Measurements from ENCODE around the gene IRS1. TPM values are rescaled to one million over a fixed set of nuclear protein-coding genes. Genes with fewer than 3 reads are reported as not detected.

The IRS1 gene
- total RNA-seq, 1 donor from 2014 or later = 10.6 TPM

DNA sequence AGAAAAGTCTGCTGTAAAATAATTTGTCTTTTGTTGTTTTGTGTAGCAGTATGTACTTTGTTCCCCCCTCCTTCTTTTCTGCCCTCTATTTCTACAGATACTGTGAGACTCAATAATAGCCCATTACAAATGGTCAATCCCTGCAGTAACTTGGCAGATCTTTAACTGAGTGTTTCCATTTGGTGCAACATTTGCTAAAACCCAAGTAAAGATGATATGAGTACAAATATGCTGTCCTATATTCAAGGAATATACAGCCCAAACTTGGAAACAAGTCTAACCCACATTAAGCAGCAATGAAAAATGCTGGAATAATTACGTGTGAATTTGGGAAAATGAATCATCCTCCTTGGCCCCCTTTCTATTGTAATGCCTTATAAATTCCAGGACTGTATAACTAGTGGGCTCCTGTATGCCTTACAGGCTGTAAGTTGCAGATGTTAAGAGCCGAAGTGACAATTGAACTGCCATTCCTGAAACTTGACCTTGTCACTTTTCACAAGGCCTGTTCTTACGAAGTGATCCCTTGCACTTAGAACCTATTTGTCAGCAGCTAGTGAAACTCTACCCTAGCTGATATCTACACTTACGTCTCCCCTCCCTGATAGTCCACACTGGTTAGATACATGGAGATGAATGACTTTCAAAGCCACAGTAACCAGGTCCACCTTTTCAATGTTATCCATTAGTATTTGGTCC, 104.9 kb downstream of the IRS1 start:
- no peak for DNase-seq
- no peak for ATAC-seq
- intact Hi-C loops (cut with DNase I) = no loop called here

DNA sequence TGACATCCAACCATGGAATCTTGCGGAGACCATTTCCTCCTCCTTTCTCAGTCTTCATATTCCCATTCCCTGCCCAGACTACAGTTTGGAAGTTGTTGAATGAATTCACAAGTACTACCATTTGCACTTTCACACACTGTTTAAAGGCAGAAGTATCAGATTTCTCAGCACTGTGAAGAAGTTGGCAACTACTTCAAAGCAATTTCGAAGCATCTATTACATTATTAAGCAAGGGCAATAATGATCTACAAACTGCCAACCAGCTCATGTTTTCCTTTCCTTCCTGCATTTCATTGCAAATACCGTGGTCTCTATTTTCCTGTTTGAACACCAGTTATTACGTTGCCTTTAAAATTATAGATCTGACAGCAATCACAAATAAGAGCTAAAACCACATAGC, 105.5 kb downstream of the IRS1 start:
- TF ChIP-seq, protein P1, sequence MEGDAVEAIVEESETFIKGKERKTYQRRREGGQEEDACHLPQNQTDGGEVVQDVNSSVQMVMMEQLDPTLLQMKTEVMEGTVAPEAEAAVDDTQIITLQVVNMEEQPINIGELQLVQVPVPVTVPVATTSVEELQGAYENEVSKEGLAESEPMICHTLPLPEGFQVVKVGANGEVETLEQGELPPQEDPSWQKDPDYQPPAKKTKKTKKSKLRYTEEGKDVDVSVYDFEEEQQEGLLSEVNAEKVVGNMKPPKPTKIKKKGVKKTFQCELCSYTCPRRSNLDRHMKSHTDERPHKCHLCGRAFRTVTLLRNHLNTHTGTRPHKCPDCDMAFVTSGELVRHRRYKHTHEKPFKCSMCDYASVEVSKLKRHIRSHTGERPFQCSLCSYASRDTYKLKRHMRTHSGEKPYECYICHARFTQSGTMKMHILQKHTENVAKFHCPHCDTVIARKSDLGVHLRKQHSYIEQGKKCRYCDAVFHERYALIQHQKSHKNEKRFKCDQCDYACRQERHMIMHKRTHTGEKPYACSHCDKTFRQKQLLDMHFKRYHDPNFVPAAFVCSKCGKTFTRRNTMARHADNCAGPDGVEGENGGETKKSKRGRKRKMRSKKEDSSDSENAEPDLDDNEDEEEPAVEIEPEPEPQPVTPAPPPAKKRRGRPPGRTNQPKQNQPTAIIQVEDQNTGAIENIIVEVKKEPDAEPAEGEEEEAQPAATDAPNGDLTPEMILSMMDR (IDR thresholded peaks at IDR 0.05) = no peak
- no peak overlapping the region for H3K27ac ChIP-seq
- peaks cover 7% of the 10 kb centered on the region for H3K4me1 ChIP-seq
- no peaks in the 10 kb centered on the region for H3K9me3 ChIP-seq
- no peaks in the 10 kb centered on the region for H3K27me3 ChIP-seq
- ATAC-seq = no peak
- no peaks in the 10 kb centered on the region for H3K36me3 ChIP-seq
- DNase-seq = no peak
- intact Hi-C loops (cut with DNase I) = no loop called here
- no peak overlapping the region for H3K4me3 ChIP-seq

More for the DNA sequence above, 104.9 kb downstream of the IRS1 start:
- H3K36me3 ChIP-seq = no peaks in the 10 kb centered on the region
- peaks cover 7% of the 10 kb centered on the region for H3K4me1 ChIP-seq
- H3K27me3 ChIP-seq = no peaks in the 10 kb centered on the region
- no peak overlapping the region for H3K4me3 ChIP-seq
- TF ChIP-seq, protein P1 (IDR thresholded peaks at IDR 0.05) = no peak
- no peaks in the 10 kb centered on the region for H3K9me3 ChIP-seq
- no peak overlapping the region for H3K27ac ChIP-seq

DNA sequence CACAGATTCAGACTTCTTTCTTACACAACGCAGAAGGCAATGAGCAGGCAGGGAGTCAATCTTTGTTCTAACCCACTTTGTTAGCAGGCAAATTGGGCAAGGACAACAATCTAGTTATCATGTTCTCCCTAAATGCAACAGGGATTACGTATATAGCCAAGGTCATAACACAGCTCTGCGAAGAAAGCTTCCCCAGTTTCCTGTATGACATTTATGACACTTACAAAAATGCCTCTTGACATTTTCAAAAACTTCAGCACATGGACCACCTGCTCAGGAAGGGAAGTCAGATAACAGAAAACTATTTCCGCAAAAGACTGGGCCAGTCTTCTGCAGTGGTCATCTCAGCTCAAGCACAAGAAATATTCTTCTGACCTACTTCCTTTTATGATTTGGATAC, 106.1 kb downstream of the IRS1 start:
- Histone ChIP-seq H3K27ac (no peak overlapping the region), H3K4me1 (peaks cover 7% of the 10 kb centered on the region), H3K4me3 (no peak overlapping the region), H3K36me3 (no peaks in the 10 kb centered on the region), H3K9me3 (no peaks in the 10 kb centered on the region), H3K27me3 (no peaks in the 10 kb centered on the region)
- TF ChIP-seq, protein P1 (IDR thresholded peaks at IDR 0.05) = no peak
- ATAC-seq (no peak), DNase-seq (no peak)
- intact Hi-C loops (cut with DNase I) = no loop called here

DNA sequence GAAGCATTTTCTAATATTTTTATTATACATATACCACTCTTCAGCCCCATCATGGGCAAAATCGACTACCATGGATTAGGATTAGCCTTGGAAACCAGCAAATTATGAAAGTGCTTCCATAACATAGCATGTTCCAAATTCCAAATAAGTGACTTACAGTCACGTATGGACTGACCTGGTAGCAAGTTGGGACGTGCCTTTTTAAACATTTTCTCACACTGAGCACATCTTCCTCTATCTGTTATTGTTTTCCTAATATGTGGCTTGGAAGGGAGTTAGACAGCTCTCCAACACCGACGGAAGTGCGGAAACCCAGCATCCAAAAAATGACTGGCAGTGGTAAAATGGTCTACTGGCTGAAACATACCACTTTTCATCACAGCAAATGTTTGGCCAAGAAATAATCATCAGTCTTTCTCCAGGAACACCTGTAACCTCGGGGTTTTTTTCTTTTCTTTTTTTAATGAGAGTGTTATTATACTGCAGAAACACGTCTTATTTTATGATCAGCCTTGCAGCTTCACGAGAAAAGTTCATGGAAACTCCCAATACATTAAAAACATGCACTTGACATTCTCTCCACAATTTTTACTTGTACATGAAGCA, 107.0 kb downstream of the IRS1 start:
- H3K4me1 ChIP-seq = peaks cover 7% of the 10 kb centered on the region
- H3K9me3 ChIP-seq = no peaks in the 10 kb centered on the region
- H3K36me3 ChIP-seq = no peaks in the 10 kb centered on the region
- TF ChIP-seq, protein P1 (IDR thresholded peaks at IDR 0.05) = no peak
- no peak for ATAC-seq
- no peak overlapping the region for H3K4me3 ChIP-seq
- no peaks in the 10 kb centered on the region for H3K27me3 ChIP-seq
- DNase-seq = no peak
- intact Hi-C loops (cut with DNase I) = no loop called here
- H3K27ac ChIP-seq = no peak overlapping the region

DNA sequence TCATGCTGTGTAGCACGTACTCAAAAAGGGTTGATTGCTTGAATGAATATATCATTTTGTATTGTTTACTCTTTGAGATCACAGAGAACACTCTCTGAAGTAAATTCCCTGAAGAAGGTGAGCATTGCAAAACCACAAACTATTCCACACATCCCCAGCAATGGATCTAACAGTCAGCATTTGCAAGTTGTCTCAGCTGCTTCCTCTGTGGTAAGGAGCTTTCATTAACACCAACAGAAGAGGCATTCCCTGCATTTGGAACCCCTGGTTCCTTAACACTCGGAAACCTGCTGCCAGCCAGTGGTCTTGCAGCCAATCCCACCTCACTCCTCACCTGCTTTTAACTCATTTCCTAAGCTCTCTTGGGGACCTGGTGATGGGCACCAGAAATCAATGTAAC, 108.4 kb downstream of the IRS1 start:
- Histone ChIP-seq H3K27ac (no peak overlapping the region), H3K4me3 (no peak overlapping the region), H3K9me3 (no peaks in the 10 kb centered on the region), H3K27me3 (no peaks in the 10 kb centered on the region), H3K4me1 (peaks cover 7% of the 10 kb centered on the region), H3K36me3 (no peaks in the 10 kb centered on the region)
- intact Hi-C loops (cut with DNase I) = no loop called here
- TF ChIP-seq, protein P1 (IDR thresholded peaks at IDR 0.05) = no peak
- no peak for DNase-seq
- no peak for ATAC-seq
